ENCODE data around the gene MAP2K5.
A peak's percentile ranks its signal among the peaks of the same experiment; 100 is the strongest.

The MAP2K5 gene

DNA sequence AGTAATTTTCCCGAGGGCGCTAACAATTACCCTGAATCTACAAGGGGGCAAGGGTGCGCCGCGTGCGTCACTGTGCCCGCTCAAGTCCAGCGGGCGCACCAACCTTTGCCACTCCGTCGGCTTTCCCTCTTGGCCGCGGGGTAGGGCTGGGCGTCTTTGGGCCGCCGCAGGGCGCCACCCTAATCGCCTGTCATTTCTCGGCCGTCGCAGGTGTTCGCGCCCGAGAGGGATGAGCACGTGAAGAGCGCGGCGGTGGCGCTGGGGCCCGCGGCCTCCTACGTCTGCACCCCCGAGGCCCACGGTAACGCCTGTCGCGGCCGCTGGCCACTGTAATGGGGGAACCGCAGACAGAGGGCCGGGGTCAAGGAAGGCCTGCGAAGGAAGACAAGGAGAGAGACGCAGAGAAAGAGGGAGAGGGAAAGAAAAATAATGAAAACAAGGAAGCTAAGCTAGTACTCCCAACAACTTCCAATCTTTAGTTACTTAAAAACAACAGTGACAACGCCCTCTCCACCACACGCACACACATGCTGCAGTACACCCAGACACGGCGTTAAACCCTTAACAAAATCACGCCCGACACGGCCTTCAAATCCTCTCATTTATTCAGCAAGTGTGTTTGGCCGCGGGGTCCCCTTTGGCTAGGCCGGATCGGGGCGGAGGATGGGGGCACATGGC, 286.6 kb downstream of the MAP2K5 start:
- Histone ChIP-seq H3K4me1 (ENCODE audit: control insufficient read depth in 1 of 2, insufficient read depth in 2 of 2, low read length in 2 of 2) (peaks cover 26 to 28% of the 10 kb centered on the region in 2 donors), H3K27ac (ENCODE audit: low read depth, low read length) (no peak overlapping the region), H3K9ac (ENCODE audit: low read depth in 1 of 2, low read length in 2 of 2) (no peak overlapping the region), H3K9me3 (ENCODE audit: control insufficient read depth in 1 of 2, low read length in 2 of 2) (no peaks in the 10 kb centered on the region), H3K4me3 (ENCODE audit: low read depth in 1 of 2, low read length in 2 of 2) (peak overlapping the region in 1 of 2 donors; percentile 50), H3K27me3 (ENCODE audit: control insufficient read depth in 1 of 2, insufficient read depth in 2 of 2, low read length in 2 of 2) (peaks cover 73 to 92% of the 10 kb centered on the region in 2 donors), H3K36me3 (ENCODE audit: control insufficient read depth in 1 of 2, insufficient read depth in 2 of 2, low read length in 2 of 2) (no peaks in the 10 kb centered on the region)

DNA sequence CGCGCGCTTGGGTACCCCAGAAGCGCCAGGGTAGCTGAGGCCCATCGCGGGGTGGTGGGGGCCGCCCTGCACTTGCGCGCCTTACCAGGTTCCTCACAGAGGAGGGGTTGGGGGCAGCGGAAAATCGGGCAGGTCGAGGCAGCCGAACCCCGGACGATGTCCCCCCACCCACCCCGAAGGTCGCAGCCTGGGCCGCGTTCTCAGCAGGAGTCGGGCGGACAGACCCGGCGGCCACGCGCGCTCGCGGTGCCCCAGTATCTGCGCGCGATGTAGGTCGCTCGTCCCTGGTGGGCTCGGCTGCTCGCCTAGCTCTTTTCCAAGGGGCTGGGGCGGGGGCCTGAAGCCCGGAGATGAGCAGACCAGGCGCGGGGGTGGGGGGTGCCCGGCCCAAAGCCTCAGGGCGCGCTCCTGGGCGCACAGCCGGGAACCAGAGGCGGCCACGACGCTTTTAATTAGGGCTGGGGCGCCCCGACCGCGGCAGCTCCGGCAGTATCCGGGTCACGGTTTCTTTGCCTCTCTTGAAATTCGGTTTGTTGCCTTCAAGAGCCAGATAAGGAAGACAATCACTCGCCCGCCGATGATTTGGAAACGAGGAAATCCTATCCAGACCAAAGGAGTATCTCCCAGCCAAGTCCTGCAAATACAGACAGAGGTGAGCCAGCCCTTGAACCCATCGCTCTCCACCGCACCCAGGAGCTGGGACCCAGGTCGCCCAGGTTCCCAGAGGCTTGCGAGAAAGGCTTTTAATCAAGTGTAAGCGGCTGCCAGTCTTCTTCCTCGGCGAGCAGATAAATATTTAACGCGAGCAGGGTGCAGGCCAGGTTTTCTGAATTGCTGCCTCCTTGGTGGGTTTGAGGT, 287.4 kb downstream of the MAP2K5 start:
- no peaks in the 10 kb centered on the region for H3K36me3 ChIP-seq (ENCODE audit: control insufficient read depth in 1 of 2, insufficient read depth in 2 of 2, low read length in 2 of 2)
- H3K4me3 ChIP-seq (ENCODE audit: low read depth in 1 of 2, low read length in 2 of 2): no peak overlapping the region
- no peak overlapping the region for H3K27ac ChIP-seq (ENCODE audit: low read depth, low read length)
- H3K9ac ChIP-seq (ENCODE audit: low read depth in 1 of 2, low read length in 2 of 2): no peak overlapping the region
- H3K4me1 ChIP-seq (ENCODE audit: control insufficient read depth in 1 of 2, insufficient read depth in 2 of 2, low read length in 2 of 2): peaks cover 27 to 33% of the 10 kb centered on the region in 2 donors
- no peaks in the 10 kb centered on the region for H3K9me3 ChIP-seq (ENCODE audit: control insufficient read depth in 1 of 2, low read length in 2 of 2)
- H3K27me3 ChIP-seq (ENCODE audit: control insufficient read depth in 1 of 2, insufficient read depth in 2 of 2, low read length in 2 of 2): peaks cover 69 to 91% of the 10 kb centered on the region in 2 donors

DNA sequence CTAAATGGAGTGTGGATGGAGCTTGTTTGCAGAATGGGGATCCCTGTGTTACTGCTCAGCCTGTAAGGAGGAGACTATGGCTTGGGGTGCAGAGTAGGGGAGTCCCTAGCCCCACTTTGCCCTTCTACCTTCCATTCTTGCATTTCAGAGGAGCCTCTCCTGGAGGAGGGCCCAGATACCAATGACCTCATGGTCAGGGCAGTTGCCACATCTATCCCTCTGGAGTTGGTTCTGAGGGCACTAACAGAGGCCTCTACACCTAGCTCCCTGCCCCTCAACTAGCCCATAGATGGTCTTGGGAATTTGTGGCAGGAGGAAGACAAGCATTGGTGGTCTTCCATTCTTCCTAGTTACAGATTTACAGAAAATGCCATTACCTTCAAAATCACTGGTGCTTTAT, 288.9 kb downstream of the MAP2K5 start:
- H3K36me3 ChIP-seq (ENCODE audit: control insufficient read depth in 1 of 2, insufficient read depth in 2 of 2, low read length in 2 of 2): no peaks in the 10 kb centered on the region
- peaks cover 69 to 91% of the 10 kb centered on the region in 2 donors for H3K27me3 ChIP-seq (ENCODE audit: control insufficient read depth in 1 of 2, insufficient read depth in 2 of 2, low read length in 2 of 2)
- no peak overlapping the region for H3K4me3 ChIP-seq (ENCODE audit: low read depth in 1 of 2, low read length in 2 of 2)
- no peak overlapping the region for H3K9ac ChIP-seq (ENCODE audit: low read depth in 1 of 2, low read length in 2 of 2)
- H3K9me3 ChIP-seq (ENCODE audit: control insufficient read depth in 1 of 2, low read length in 2 of 2): no peaks in the 10 kb centered on the region
- no peak overlapping the region for H3K27ac ChIP-seq (ENCODE audit: low read depth, low read length)
- H3K4me1 ChIP-seq (ENCODE audit: control insufficient read depth in 1 of 2, insufficient read depth in 2 of 2, low read length in 2 of 2): peaks cover 36 to 39% of the 10 kb centered on the region in 2 donors

DNA sequence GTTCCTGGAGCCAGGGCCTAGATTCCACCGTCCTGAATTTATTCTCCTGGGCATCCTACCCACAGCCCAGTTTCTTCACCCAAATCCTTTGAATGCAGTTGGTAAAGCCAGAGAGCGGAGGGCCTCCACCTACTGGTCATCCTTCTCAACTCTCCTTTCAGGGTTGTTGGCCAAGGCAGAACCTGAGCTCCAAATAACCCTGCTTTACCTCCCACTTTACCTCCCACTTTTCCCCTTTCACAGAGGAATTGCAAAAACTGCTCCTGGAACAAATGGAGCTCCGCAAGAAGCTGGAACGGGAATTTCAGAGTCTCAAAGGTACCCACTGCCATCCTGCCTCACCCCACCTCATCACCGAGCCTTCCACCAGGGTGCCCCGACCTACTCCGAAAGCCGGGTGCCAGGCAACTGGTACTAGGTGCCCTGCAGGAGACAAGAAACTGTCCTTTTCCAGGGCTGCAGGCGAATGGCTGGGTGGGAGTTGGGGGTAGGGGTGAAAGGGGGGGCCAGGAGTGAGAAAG, 289.6 kb downstream of the MAP2K5 start:
- Histone ChIP-seq H3K9ac (ENCODE audit: low read depth in 1 of 2, low read length in 2 of 2) (no peak overlapping the region), H3K27me3 (ENCODE audit: control insufficient read depth in 1 of 2, insufficient read depth in 2 of 2, low read length in 2 of 2) (peaks cover 67 to 86% of the 10 kb centered on the region in 2 donors), H3K9me3 (ENCODE audit: control insufficient read depth in 1 of 2, low read length in 2 of 2) (no peaks in the 10 kb centered on the region), H3K27ac (ENCODE audit: low read depth, low read length) (no peak overlapping the region), H3K36me3 (ENCODE audit: control insufficient read depth in 1 of 2, insufficient read depth in 2 of 2, low read length in 2 of 2) (no peaks in the 10 kb centered on the region), H3K4me3 (ENCODE audit: low read depth in 1 of 2, low read length in 2 of 2) (no peak overlapping the region), H3K4me1 (ENCODE audit: control insufficient read depth in 1 of 2, insufficient read depth in 2 of 2, low read length in 2 of 2) (peaks cover 36 to 39% of the 10 kb centered on the region in 2 donors)

DNA sequence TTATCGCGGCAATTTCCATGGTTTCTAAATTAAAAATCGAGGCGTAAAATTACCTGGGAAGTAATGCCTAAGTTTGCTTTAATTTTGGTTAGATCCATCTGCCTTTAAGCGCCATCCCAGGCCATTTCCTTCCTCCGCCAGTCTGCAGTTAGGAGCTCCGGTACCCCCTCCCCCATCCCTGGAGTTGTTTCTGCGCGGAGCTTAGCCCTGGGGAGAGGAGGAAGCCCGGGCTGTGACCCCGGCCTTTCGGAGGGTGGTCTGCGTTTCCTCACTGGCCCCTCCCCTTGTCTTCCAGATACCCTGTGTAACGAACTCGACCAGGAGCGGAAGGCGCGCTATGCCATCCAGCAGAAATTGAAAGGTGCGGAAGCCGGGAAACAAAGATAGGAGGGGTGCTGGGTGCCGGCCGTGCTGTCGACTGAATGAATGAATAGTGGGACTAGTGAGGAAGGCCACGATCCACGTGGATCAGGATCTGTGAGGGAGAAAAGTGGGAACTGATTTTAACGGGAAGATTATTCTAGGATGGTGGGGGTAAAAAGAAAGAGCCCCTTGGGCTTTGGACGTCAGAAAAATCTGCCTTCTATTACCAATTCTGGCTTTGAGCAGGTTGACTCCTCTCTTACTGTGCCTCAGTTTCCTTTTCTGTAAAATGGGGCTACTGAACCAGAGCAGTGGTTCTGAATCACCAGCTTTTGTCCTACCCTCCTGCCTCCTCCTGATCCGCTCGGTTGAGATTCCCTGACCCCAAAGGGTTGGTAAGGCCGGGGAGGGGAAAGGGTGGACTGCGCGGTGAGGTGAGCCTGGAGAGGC, 290.6 kb downstream of the MAP2K5 start:
- Histone ChIP-seq H3K9ac (ENCODE audit: low read depth in 1 of 2, low read length in 2 of 2) (no peak overlapping the region), H3K9me3 (ENCODE audit: control insufficient read depth in 1 of 2, low read length in 2 of 2) (no peaks in the 10 kb centered on the region), H3K4me1 (ENCODE audit: control insufficient read depth in 1 of 2, insufficient read depth in 2 of 2, low read length in 2 of 2) (peaks cover 36 to 39% of the 10 kb centered on the region in 2 donors), H3K27ac (ENCODE audit: low read depth, low read length) (no peak overlapping the region), H3K4me3 (ENCODE audit: low read depth in 1 of 2, low read length in 2 of 2) (peak overlapping the region; percentile 60 to 61), H3K36me3 (ENCODE audit: control insufficient read depth in 1 of 2, insufficient read depth in 2 of 2, low read length in 2 of 2) (no peaks in the 10 kb centered on the region), H3K27me3 (ENCODE audit: control insufficient read depth in 1 of 2, insufficient read depth in 2 of 2, low read length in 2 of 2) (peaks cover 65 to 83% of the 10 kb centered on the region in 2 donors)

DNA sequence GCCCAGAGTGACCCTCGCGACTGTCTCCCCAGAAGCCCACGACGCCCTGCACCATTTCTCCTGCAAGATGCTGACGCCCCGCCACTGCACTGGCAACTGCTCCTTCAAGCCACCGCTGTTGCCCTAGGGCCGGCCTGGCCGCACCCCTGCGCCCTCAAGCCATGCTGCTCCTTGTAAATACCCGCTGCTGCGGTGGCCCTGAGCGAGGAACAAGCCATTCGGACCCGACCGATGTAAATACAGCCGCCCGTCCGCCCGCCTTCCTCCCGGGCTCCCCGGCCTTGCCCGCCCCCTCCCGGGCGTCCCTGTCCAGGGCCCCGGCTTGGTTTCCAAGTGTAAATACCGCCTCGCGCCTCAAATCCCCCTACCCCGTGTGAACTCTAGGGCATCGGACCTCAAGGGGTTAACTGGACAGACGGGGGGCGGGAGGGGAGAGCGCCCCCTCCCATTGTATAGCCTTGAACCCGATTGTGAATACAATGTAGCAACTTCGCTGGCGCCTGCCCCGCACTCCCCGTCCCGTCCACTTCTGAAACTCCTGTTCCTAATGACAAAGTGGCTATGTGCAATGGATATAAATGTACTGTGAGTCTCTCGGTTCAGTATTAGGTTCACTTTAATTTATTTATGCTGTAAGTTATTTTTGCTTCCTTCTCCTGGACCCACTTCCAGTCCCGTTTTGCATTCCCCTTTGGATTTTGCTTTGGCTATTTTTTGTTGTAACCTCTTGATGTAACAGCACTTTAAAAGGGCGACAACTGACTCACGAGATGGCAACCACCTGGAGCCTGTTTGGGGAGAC, 291.4 kb downstream of the MAP2K5 start:
- Histone ChIP-seq H3K36me3 (ENCODE audit: control insufficient read depth in 1 of 2, insufficient read depth in 2 of 2, low read length in 2 of 2) (no peaks in the 10 kb centered on the region), H3K27me3 (ENCODE audit: control insufficient read depth in 1 of 2, insufficient read depth in 2 of 2, low read length in 2 of 2) (peaks cover 57 to 75% of the 10 kb centered on the region in 2 donors), H3K9me3 (ENCODE audit: control insufficient read depth in 1 of 2, low read length in 2 of 2) (no peaks in the 10 kb centered on the region), H3K27ac (ENCODE audit: low read depth, low read length) (no peak overlapping the region), H3K9ac (ENCODE audit: low read depth in 1 of 2, low read length in 2 of 2) (peak overlapping the region; percentile 6 to 26), H3K4me1 (ENCODE audit: control insufficient read depth in 1 of 2, insufficient read depth in 2 of 2, low read length in 2 of 2) (peaks cover 34 to 37% of the 10 kb centered on the region in 2 donors), H3K4me3 (ENCODE audit: low read depth in 1 of 2, low read length in 2 of 2) (peak overlapping the region; percentile 60 to 61)

DNA sequence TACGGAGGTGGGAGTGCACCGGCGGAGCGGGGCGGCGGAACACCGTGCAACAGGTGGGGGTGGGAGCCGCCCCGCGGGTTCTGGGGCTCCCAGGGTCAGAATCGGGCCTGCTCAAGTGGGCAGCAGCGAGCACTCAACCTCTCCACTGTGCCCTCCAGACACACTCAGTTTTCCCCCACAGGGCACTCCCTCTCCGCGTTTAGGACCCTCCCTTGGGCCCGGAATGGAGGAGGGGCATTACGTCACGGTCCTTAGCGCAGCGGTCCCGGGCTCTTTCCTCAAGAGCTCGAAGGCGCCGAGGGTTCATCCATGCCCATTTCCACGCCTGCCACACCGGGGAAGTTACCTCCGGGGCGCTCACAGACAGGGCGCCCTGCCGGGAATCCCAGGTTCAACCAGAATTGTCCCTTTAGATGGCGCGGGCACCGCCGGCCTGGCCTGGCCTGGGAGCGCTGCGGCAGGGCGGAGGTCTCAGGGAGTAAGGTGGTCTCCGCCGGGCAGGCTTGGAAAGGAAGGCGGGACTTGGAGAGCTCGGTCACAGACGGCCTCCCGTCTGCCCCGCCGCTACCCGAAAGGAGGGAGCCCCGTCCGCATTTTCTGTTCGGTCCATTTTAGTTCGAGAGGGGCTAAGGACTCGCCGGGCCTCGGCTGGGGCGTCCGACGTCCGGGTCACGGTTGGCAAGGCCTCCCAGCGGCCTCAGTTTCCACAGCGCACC, 292.2 kb downstream of the MAP2K5 start:
- no peaks in the 10 kb centered on the region for H3K9me3 ChIP-seq (ENCODE audit: control insufficient read depth in 1 of 2, low read length in 2 of 2)
- H3K36me3 ChIP-seq (ENCODE audit: control insufficient read depth in 1 of 2, insufficient read depth in 2 of 2, low read length in 2 of 2): no peaks in the 10 kb centered on the region
- no peak overlapping the region for H3K9ac ChIP-seq (ENCODE audit: low read depth in 1 of 2, low read length in 2 of 2)
- peaks cover 49 to 67% of the 10 kb centered on the region in 2 donors for H3K27me3 ChIP-seq (ENCODE audit: control insufficient read depth in 1 of 2, insufficient read depth in 2 of 2, low read length in 2 of 2)
- peak overlapping the region; percentile 65 to 70 for H3K4me3 ChIP-seq (ENCODE audit: low read depth in 1 of 2, low read length in 2 of 2)
- H3K4me1 ChIP-seq (ENCODE audit: control insufficient read depth in 1 of 2, insufficient read depth in 2 of 2, low read length in 2 of 2): peaks cover 35 to 36% of the 10 kb centered on the region in 2 donors
- H3K27ac ChIP-seq (ENCODE audit: low read depth, low read length): no peak overlapping the region

DNA sequence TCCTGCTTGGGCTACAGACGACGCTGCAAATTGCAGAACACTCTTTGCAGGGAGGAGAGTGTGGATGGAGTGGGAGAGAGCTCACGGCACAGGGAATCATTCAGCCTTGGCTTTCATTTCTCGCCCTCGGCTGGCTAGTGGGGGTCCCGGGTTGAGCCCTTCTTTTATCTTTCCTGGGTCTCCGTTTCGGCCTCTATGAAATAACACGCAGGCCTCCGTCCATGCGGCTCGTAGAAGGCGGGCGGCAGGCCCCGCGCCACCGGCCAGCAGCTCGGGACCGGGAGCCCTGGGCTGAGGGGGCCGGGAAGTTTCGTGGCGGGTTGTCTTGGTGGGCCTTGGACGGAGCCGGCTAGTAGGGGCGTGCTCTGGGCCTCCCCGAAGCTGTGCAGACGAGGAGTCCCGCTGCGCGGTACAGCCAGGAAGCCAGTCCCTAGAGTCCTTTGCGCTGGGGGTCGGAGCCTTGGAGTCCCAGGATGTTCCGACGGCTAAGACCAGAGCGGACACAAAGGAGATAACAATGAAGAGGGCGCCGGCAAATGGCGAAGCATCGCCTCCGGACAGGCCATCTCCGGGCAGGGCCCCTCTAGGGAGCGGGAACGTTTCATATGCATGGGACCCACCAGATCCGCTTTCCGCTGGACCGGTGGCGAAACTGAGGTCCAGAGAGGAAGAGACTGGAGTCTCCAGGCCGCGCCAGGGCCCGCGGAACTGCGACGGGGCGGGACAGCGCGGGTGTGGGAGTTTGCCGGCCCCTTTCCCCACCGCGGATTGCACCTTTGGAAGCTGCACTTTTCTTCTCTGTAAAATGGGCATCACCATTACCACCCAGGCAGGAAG, 293.0 kb downstream of the MAP2K5 start:
- Histone ChIP-seq H3K4me3 (ENCODE audit: low read depth in 1 of 2, low read length in 2 of 2) (peak overlapping the region; percentile 65 to 70), H3K9ac (ENCODE audit: low read depth in 1 of 2, low read length in 2 of 2) (peak overlapping the region; percentile 15 to 45), H3K4me1 (ENCODE audit: control insufficient read depth in 1 of 2, insufficient read depth in 2 of 2, low read length in 2 of 2) (peaks cover 35 to 36% of the 10 kb centered on the region in 2 donors)

More for the DNA sequence above, 293.0 kb downstream of the MAP2K5 start:
- Histone ChIP-seq H3K27ac (ENCODE audit: low read depth, low read length) (no peak overlapping the region), H3K36me3 (ENCODE audit: control insufficient read depth in 1 of 2, insufficient read depth in 2 of 2, low read length in 2 of 2) (no peaks in the 10 kb centered on the region), H3K27me3 (ENCODE audit: control insufficient read depth in 1 of 2, insufficient read depth in 2 of 2, low read length in 2 of 2) (peaks cover 42 to 59% of the 10 kb centered on the region in 2 donors), H3K9me3 (ENCODE audit: control insufficient read depth in 1 of 2, low read length in 2 of 2) (no peaks in the 10 kb centered on the region)

Measured in duodenal mucosa (tissue), 2 donors.